ENCODE results near the gene TCF23.
"Not testable (repeated sequence)": the region's sequence is repeated elsewhere in the genome, so short reads cannot be mapped to it uniquely, and the experiment has no call there.

- not testable (repeated sequence) for TF ChIP-seq PATZ1 (tag by site-specific recombination; IDR thresholded peaks at IDR 0.05); CTCF (tag by site-specific recombination; IDR thresholded peaks at IDR 0.05); ZNF350 (tag by site-specific recombination; IDR thresholded peaks at IDR 0.05); ZNF555 (tag by site-specific recombination; conservative IDR thresholded peaks at IDR 0.05); TCF7L2 (IDR thresholded peaks at IDR 0.05; ENCODE audit: borderline replicate concordance, low read depth, low read length); ZSCAN30 (tag by site-specific recombination; IDR thresholded peaks at IDR 0.05); SP7 (tag by site-specific recombination; IDR thresholded peaks at IDR 0.05); ELK4 (IDR thresholded peaks at IDR 0.05; ENCODE audit: borderline replicate concordance, low read depth, low read length); ZNF785 (tag by site-specific recombination; IDR thresholded peaks at IDR 0.05); ZNF777 (tag by site-specific recombination; IDR thresholded peaks at IDR 0.05; ENCODE audit: borderline replicate concordance); ZNF621 (tag by site-specific recombination; IDR thresholded peaks at IDR 0.05)
These were observed 49.3 kb downstream of the TCF23 start for GRCh38 chr2:27198068-27198467.

Measured in HEK293 (cell line).